Jurkat, Clone E6-1 (cell line): ENCODE data around the gene IQSEC1.
"Not testable (repeated sequence)": the region's sequence is repeated elsewhere in the genome, so short reads cannot be mapped to it uniquely, and the experiment has no call there.

Source experiments
- DNase-seq: peaks from one replicate; pipeline ENCODE4 v3.0.0-alpha.2; 2011; ENCODE audit warnings: low read depth, low spot score
- H3K4me3 ChIP-seq: 2 replicates; pipeline ENCODE4 v1.5.1; 2011; ENCODE audit warnings: mild to moderate bottlenecking, low read length, control low read depth, moderate library complexity

IQSEC1 gene

DNA sequence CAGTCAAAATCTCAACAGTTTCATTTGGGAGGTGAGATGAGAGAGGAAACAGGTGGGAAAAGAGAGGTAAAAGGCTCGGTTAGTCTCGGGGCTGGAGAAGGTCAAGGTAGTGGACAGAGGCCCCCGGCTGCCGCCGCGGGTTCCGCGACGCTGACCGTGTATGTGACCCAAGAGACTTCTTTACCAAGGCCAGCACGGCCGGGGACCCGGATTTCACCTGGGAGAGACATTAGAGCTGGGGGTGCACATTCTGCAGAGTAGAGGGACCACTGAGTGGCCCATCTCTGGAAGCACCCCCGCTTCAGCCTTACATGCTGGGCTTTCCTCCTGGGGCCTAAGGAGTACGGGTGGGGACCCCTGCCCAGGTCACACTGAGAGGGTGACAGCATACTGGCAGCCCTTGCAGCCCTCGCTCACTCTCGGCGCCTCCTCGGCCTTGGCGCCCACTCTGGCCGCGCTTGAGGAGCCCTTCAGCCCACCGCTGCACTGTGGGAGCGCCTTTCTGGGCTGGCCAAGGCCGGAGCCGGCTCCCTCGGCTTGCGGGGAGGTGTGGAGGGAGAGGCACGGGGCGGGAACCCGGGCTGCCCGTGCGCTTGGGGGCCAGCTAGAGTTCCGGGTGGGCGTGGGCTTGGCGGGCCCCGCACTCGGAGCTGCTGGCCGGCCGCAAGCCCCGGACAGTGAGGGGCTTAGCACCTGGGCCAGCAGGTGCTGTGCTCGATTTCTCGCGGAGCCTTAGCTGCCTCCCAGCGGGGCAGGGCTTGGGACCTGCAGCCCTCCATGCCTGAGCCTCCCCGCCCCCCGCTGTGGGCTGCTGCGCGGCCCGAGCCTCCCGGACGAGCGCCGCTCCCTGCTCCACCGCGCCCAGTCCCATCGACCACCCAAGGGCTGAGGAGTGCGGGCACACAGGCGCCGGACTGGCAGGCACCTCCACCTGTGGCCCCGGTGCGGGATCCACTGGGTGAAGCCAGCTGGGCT is 190.6 kb downstream of the IQSEC1 start:
- H3K4me3 ChIP-seq, result no peak overlapping the region
- no peak for DNase-seq

- not testable (repeated sequence) for DNase-seq, H3K4me3 ChIP-seq
Measured at GRCh38 chr3:12881858-12882257, 191.4 kb downstream of the IQSEC1 start.

DNA sequence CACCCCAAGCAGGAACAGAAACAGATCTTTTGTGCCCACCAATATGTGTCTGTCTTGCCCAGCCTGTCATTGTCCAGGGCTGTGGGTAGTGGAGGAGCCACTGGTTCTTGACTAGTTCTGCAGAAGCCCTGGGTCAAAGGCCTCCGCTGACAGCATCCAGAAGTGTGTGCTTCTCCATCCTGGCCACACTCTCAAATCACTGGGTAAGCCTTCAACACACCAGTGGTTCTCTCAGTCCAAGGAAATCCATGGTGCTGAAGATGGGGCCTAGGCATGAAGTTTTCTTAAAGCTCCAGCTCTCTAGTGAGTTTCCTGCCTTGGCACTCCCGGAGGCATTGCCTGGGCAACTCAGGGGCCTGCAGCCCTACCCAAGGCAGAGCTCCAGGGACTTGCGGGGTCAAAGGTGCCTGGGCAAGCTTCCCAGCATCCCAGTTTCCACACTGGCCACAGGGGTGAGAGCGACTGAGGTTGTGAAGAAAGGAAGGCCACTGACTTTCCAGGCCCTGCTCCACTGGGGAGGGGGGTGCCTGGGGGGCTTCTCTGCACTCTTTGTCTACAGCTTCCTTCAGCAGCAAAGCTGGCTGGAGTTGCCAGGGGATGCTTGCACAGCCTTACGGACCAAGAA is 193.9 kb downstream of the IQSEC1 start:
- no peak for DNase-seq

GRCh38 chr3:12878758-12879157 is 194.5 kb downstream of the IQSEC1 start:
- not testable (repeated sequence) for H3K4me3 ChIP-seq, DNase-seq

More for the DNA sequence above, 193.9 kb downstream of the IQSEC1 start:
- H3K4me3 ChIP-seq, result no peak overlapping the region

- H3K4me3 ChIP-seq, result no peak overlapping the region
- no peak for DNase-seq
Measured at GRCh38 chr3:12878141-12878574, 195.1 kb downstream of the IQSEC1 start.

- no peak overlapping the region for H3K4me3 ChIP-seq
- DNase-seq, result no peak
Measured at GRCh38 chr3:12877040-12877439, 196.2 kb downstream of the IQSEC1 start.

- H3K4me3 ChIP-seq, result no peak overlapping the region
- no peak for DNase-seq
Measured at GRCh38 chr3:12875857-12876836, 197.1 kb downstream of the IQSEC1 start.

GRCh38 chr3:12871404-12871983 is 201.7 kb downstream of the IQSEC1 start:
- H3K4me3 ChIP-seq, result no peak overlapping the region
- no peak for DNase-seq

DNA sequence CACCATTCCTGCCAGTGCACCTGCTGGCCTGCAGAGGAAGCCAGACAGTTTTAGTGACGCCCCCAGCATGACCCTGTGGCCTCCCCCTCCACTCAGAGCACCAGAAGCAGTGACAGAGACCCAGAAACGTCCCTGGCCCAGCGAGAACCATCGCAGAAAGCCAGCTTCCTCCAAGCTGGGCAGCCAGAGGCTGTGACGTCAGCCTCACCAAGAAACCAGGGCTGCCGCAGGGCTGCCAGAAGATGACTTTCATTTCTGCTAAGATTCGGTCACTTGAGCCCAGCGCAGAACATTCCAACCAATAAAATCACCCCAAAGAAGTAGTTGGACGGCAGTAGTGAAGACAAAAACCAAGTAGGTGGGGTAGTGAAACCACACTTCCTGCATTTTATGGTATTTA is 202.3 kb downstream of the IQSEC1 start:
- no peak overlapping the region for H3K4me3 ChIP-seq
- DNase-seq, result no peak

- no peak overlapping the region for H3K4me3 ChIP-seq
- DNase-seq, result no peak
Measured at GRCh38 chr3:12869035-12869621, 204.1 kb downstream of the IQSEC1 start.

DNA sequence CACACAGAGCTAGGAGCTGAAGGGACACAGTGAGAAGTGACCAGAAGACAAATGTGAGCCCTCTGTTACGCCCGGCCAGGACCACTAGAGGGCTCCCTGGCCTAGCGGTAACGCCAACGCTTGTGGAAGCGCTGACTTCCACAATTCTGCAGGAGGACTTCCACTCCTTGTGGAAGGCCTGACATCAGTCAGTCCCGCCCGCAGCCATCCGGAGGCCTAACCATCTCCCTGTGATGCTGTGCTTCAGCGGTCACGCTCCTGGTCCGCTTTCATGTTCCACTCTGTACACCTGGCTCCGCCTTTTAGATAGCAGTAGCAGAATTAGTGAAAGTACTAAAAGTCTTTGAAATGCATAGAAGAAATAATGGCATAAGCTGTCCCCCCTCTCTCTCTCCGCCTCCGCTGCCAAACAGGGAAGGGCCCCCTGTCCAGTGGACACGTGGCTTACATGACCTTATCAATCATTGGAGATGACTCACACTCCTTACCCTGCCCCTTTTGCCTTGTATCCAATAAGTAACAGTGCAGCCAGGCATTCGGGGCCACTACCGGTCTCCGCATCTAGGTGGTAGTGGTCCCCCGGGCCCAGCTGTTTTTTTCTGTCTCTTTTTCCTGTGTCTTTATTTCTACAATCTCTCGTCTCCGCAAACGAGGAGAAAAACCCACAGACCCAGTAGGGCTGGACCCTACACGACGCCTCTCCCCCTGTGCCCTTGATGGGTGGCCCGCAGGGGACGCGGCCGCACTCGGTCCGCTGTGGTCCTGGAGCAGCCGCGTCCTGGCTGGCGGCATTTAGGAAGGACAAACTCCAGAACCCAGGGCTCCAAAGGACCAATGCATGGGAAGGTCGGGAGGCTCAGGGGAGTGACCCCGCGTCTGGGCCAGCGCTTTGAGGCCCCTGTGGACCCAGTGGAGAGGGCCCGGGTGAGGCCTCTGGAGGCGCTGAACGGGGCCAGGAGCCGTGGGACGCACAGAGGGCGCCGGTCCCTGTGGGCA is 204.9 kb downstream of the IQSEC1 start:
- peak; percentile 32 for DNase-seq
- no peak overlapping the region for H3K4me3 ChIP-seq

- DNase-seq, result no peak
Measured at GRCh38 chr3:12866836-12867235, 206.4 kb downstream of the IQSEC1 start.

GRCh38 chr3:12865271-12865670 is 208.0 kb downstream of the IQSEC1 start:
- DNase-seq, result no peak
- H3K4me3 ChIP-seq, result no peak overlapping the region

More at GRCh38 chr3:12866836-12867235, 206.4 kb downstream of the IQSEC1 start:
- no peak overlapping the region for H3K4me3 ChIP-seq

- H3K4me3 ChIP-seq, result no peak overlapping the region
- DNase-seq, result no peak
Measured at GRCh38 chr3:12862387-12862786, 210.8 kb downstream of the IQSEC1 start.

DNA sequence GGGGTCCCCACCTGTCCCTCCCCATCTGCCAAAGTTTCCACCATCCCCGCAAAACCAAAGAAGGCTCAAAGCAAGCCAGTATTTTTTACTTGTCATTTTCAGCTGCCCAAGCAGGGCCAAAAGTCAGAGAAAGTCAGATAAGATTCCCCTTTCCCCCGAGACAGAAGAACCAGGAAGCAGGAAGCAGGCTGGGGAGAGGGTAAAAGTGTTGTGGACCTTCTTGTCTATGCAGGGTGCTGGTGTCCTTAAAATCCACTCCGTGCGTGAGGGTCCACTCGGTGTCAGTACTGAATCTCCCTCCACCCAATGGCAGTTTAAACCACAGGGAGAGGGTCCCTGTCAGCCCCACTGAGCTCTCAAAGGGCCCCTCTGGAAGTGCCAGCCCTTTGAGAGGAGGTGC is 211.6 kb downstream of the IQSEC1 start:
- DNase-seq, result no peak
- H3K4me3 ChIP-seq, result no peak overlapping the region

DNA sequence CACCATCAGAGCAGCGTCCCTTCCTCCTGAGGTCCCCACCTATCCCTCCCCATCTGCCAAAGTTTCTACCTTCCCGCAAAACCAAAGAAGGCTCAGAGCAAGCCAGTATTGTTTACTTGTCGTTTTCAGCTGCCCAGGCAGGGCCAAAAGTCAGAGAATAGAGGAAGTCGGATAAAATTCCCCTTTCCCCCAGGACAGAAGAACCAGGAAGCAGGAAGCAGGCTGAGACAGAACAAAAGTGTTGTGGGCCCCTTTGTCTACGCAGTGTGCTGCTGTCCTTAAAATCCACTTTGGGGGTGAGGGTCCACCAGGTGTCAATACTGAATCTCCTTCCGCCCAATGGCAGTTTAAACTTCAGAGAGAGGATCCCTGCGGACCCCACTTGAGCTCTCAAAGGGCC is 213.4 kb downstream of the IQSEC1 start:
- H3K4me3 ChIP-seq, result no peak overlapping the region
- no peak for DNase-seq

- no peak for DNase-seq
- no peak overlapping the region for H3K4me3 ChIP-seq
Measured at GRCh38 chr3:12856626-12857025, 216.6 kb downstream of the IQSEC1 start.
